WTC11 (cell line): Measurements from ENCODE around the gene SPDL1. TPM values are rescaled to one million over a fixed set of nuclear protein-coding genes. Genes with fewer than 3 reads are reported as not detected.

Source experiments
- ATAC-seq: fragments of 200-7000 bp; cut with Tn5 transposase; 2 replicates; pipeline ENCODE4 v1.10.0; 2021; ENCODE audit warnings: mild to moderate bottlenecking, moderate library complexity
- Bru-seq: library from RNA; stranded (reverse); fragments of 400-500 nt; gene quantifications from one replicate; lab custom pipeline; 2021; lab: Mats Ljungman, UMichigan
- CTCF ChIA-PET: fragments of 300-600 bp; sonication (Branson Sonifier 250); formaldehyde crosslinking; loops from one replicate; lab custom pipeline; 2021; ENCODE audit warnings: antibody characterized with exemption; lab: Charles Lee
- POLR2A ChIA-PET: fragments of 350-600 bp; sonication (Branson Sonifier 250); formaldehyde crosslinking; loops from one replicate; lab custom pipeline; 2021; ENCODE audit warnings: antibody characterized with exemption; lab: Charles Lee
- DNase-seq: peaks from one replicate; pipeline ENCODE4 v3.0.0; 2021; ENCODE audit warnings: low spot score
- H3K27ac Mint-ChIP-seq: 2 replicates; pipeline ENCODE4 v1.8.0; 2021; ENCODE audit warnings: mixed read lengths
- H3K27me3 Mint-ChIP-seq: 2 replicates; pipeline ENCODE4 v1.8.0; 2021; ENCODE audit warnings: low read depth, mild to moderate bottlenecking, moderate library complexity, mixed read lengths
- H3K36me3 Mint-ChIP-seq: 2 replicates; pipeline ENCODE4 v1.8.0; 2021; ENCODE audit warnings: mixed read lengths
- H3K4me1 Mint-ChIP-seq: 2 replicates; pipeline ENCODE4 v1.8.0; 2022; ENCODE audit warnings: mixed read lengths
- H3K4me3 Mint-ChIP-seq: 2 replicates; pipeline ENCODE4 v1.8.0; 2021; ENCODE audit warnings: mild to moderate bottlenecking, moderate library complexity, mixed read lengths
- H3K9me3 Mint-ChIP-seq: 2 replicates; pipeline ENCODE4 v1.8.0; 2021; ENCODE audit warnings: mixed read lengths
- ATF2 ChIP-seq: sonication (generic); formaldehyde crosslinking; IDR thresholded peaks from 2 replicates; pipeline ENCODE4 v1.8.1; 2022; ENCODE audit warnings: low read depth, missing genetic modification reagents, borderline replicate concordance
- ATF6 ChIP-seq: sonication (generic); formaldehyde crosslinking; IDR thresholded peaks from 2 replicates; pipeline ENCODE4 v1.8.1; 2023; ENCODE audit warnings: mild to moderate bottlenecking, missing genetic modification reagents
- CREB1 ChIP-seq: sonication (generic); formaldehyde crosslinking; IDR thresholded peaks from 2 replicates; pipeline ENCODE4 v1.8.0; 2023; ENCODE audit warnings: mild to moderate bottlenecking, missing genetic modification reagents
- E2F4 ChIP-seq: sonication (generic); formaldehyde crosslinking; IDR thresholded peaks from 2 replicates; pipeline ENCODE4 v1.8.1; 2022; ENCODE audit warnings: low read depth, mild to moderate bottlenecking, moderate library complexity, missing genetic modification reagents, borderline replicate concordance
- FOXK1 ChIP-seq: sonication (generic); formaldehyde crosslinking; IDR thresholded peaks from 2 replicates; pipeline ENCODE4 v1.8.0; 2022; ENCODE audit warnings: mild to moderate bottlenecking, moderate library complexity, missing genetic modification reagents
- GRHL2 ChIP-seq: fragments of 250-450 bp; sonication (Bioruptor Pico); IDR thresholded peaks from 2 replicates; pipeline ENCODE4 v1.8.0; 2022; ENCODE audit warnings: mild to moderate bottlenecking, moderate library complexity; ENCODE audit not compliant: insufficient replicate concordance, severe bottlenecking
- HMGXB4 ChIP-seq: sonication (generic); formaldehyde crosslinking; IDR thresholded peaks from 2 replicates; pipeline ENCODE4 v1.8.1; 2023; ENCODE audit warnings: mild to moderate bottlenecking, moderate library complexity, missing genetic modification reagents
- IRF1 ChIP-seq: sonication (generic); formaldehyde crosslinking; IDR thresholded peaks from 2 replicates; pipeline ENCODE4 v1.8.0; 2023; ENCODE audit warnings: missing genetic modification reagents
- MAX ChIP-seq: sonication (generic); formaldehyde crosslinking; IDR thresholded peaks from 2 replicates; pipeline ENCODE4 v1.8.0; 2022; ENCODE audit warnings: mild to moderate bottlenecking, missing genetic modification reagents
- MXD4 ChIP-seq: fragments of 250-450 bp; sonication (Bioruptor Pico); IDR thresholded peaks from 2 replicates; pipeline ENCODE4 v1.8.0; 2021; ENCODE audit warnings: mild to moderate bottlenecking, moderate library complexity, borderline replicate concordance
- MYBL2 ChIP-seq: sonication (generic); formaldehyde crosslinking; IDR thresholded peaks from 2 replicates; pipeline ENCODE4 v1.8.1; 2023; ENCODE audit warnings: mild to moderate bottlenecking, moderate library complexity, missing genetic modification reagents
- NR1H2 ChIP-seq: sonication (generic); formaldehyde crosslinking; IDR thresholded peaks from 2 replicates; pipeline ENCODE4 v1.9.0; 2021; ENCODE audit warnings: mild to moderate bottlenecking, moderate library complexity, missing genetic modification reagents
- PRDM15 ChIP-seq: sonication (generic); formaldehyde crosslinking; IDR thresholded peaks from 2 replicates; pipeline ENCODE4 v1.8.0; 2022; ENCODE audit warnings: missing genetic modification reagents
- PREB ChIP-seq: sonication (generic); formaldehyde crosslinking; IDR thresholded peaks from 2 replicates; pipeline ENCODE4 v1.8.1; 2022; ENCODE audit warnings: mild to moderate bottlenecking, missing genetic modification reagents, moderate library complexity, borderline replicate concordance
- PRRX2 ChIP-seq: fragments of 250-450 bp; sonication (Bioruptor Pico); IDR thresholded peaks from 2 replicates; pipeline ENCODE4 v1.8.0; 2021; ENCODE audit warnings: mild to moderate bottlenecking
- SP1 ChIP-seq: sonication (generic); formaldehyde crosslinking; conservative IDR thresholded peaks from 2 replicates; pipeline ENCODE4 v1.8.1; 2022; ENCODE audit warnings: missing genetic modification reagents
- TP53 ChIP-seq: sonication (generic); formaldehyde crosslinking; IDR thresholded peaks from 2 replicates; pipeline ENCODE4 v1.8.1; 2023; ENCODE audit warnings: mild to moderate bottlenecking, missing genetic modification reagents
- ZBTB43 ChIP-seq: sonication (generic); formaldehyde crosslinking; IDR thresholded peaks from 2 replicates; pipeline ENCODE4 v1.8.1; 2023; ENCODE audit warnings: mild to moderate bottlenecking, missing genetic modification reagents
- ZNF121 ChIP-seq: sonication (generic); formaldehyde crosslinking; IDR thresholded peaks from 2 replicates; pipeline ENCODE4 v1.8.0; 2023; ENCODE audit warnings: missing genetic modification reagents
- long read RNA-seq, 3 experiments: library from RNA in 1 of 3; library from capped mRNA in 1 of 3; library from polyadenylated mRNA in 1 of 3; unstranded in 2 of 3; stranded (forward) in 1 of 3; transcript quantifications; one replicate each; pipeline ENCODE4 v2.0.0, GENCODE V29; 2021
- total RNA-seq: library from RNA; stranded (reverse); gene quantifications from 3 replicates; pipeline ENCODE4 v1.2.3, GENCODE V29; 2021

Gene SPDL1
- total RNA-seq = 31.9 to 35.1 TPM (median 33.6 TPM) in 3 replicates
- percentile 93 among the genes with signal in this experiment for Bru-seq, nascent RNA
- long read RNA-seq, experiment 1, transcript SPDL1-201 (12 exons, 2,668 nt) = major isoform, 220 of 301 reads
- long read RNA-seq, experiment 1, partial matches to known transcripts = 20 of 301 reads
- long read RNA-seq, experiment 1, other reads (novel, unspliced or antisense) = 61 of 301 reads
- long read RNA-seq, experiment 2, transcript SPDL1-201 (12 exons, 2,668 nt) = major isoform, 24 of 43 reads
- long read RNA-seq, experiment 2, partial matches to known transcripts = 11 of 43 reads
- long read RNA-seq, experiment 2, other reads (novel, unspliced or antisense) = 8 of 43 reads
- long read RNA-seq, experiment 3, transcript SPDL1-201 (12 exons, 2,668 nt) = major isoform, 113 of 162 reads
- long read RNA-seq, experiment 3, partial matches to known transcripts = 14 of 162 reads
- long read RNA-seq, experiment 3, other reads (novel, unspliced or antisense) = 35 of 162 reads

- H3K36me3 Mint-ChIP-seq = peaks cover 3% of the 10 kb centered on the region
- DNase-seq (peak; percentile 93), ATAC-seq (peak; percentile 92)
- H3K4me1 Mint-ChIP-seq = peaks cover 13% of the 10 kb centered on the region
- peak within 1 kb of the TSS; percentile 87 for H3K4me3 Mint-ChIP-seq
- CTCF ChIA-PET = interaction anchor here (0.7 to 1.3 kb wide), 9 partner anchors 357 to 1098 kb away, joined by 3 to 8 read pairs (median 3); partner anchors contain the start of gene INSYN2B
- H3K9me3 Mint-ChIP-seq = no peaks in the 10 kb centered on the region
- no peaks in the 10 kb centered on the region; the same call in 1 of the 2 replicates for H3K27me3 Mint-ChIP-seq
- POLR2A ChIA-PET = interaction anchor here (0.6 to 1.0 kb wide), 2 partner anchors 386 to 397 kb away, joined by 4 to 6 read pairs; partner anchors contain the start of gene INSYN2B
- H3K27ac Mint-ChIP-seq = peak within 1 kb of the TSS; percentile 69
- no peak for TF ChIP-seq PRDM15 (CRISPR knock-in tag)
- TF ChIP-seq PRRX2 (CRISPR knock-in tag) = no peak
- no peak for TF ChIP-seq GRHL2 (CRISPR knock-in tag)
- TF ChIP-seq PREB (CRISPR knock-in tag) = no peak
- peak; percentile 23; the same call in 1 of the 2 replicates for TF ChIP-seq MAX (CRISPR knock-in tag)
- TF ChIP-seq CREB1 (CRISPR knock-in tag) = no peak
- TF ChIP-seq TP53 (CRISPR knock-in tag) = no peak
- no peak for TF ChIP-seq ZNF121 (CRISPR knock-in tag)
- no peak for TF ChIP-seq NR1H2
- no peak; the same call in 1 of the 2 replicates for TF ChIP-seq HMGXB4 (CRISPR knock-in tag)
- no peak for TF ChIP-seq ZBTB43 (CRISPR knock-in tag)
- TF ChIP-seq E2F4 = no peak
- TF ChIP-seq MYBL2 (CRISPR knock-in tag) = peak; percentile 97
- TF ChIP-seq SP1 = 0 out of 2 replicates have a peak, but pooled peaks have one; percentile 43
- peak; percentile 47; the same call in 1 of the 2 replicates for TF ChIP-seq FOXK1 (CRISPR knock-in tag)
- no peak for TF ChIP-seq ATF2
- TF ChIP-seq IRF1 (CRISPR knock-in tag) = peak; percentile 66; the same call in 1 of the 2 replicates
- no peak for TF ChIP-seq ATF6 (CRISPR knock-in tag)
- TF ChIP-seq MXD4 (CRISPR knock-in tag) = no peak
Measured at GRCh38 chr5:169583424-169584220, at the start of gene SPDL1. Gene SPDL1, plus strand, starts transcription at chr5:169583773. Its CDS starts 4,644 bp downstream, at chr5:169588417.
